MM.1S (cell line): Measurements from ENCODE around the gene KCND3.

Experiments used
- DNase-seq: peaks from one replicate; pipeline ENCODE4 v3.0.0-alpha.2; 2015
- H2AFZ ChIP-seq: fragments of 300-600 bp; sonication (generic); 2 replicates; pipeline ENCODE4 v1.6.0; 2016; ENCODE audit warnings: antibody characterized with exemption, low read length
- H3F3A ChIP-seq: fragments of 300-600 bp; sonication (generic); 2 replicates; pipeline ENCODE4 v1.6.1; 2016; ENCODE audit warnings: mild to moderate bottlenecking, antibody characterized with exemption, low read length, moderate library complexity, mixed read lengths; ENCODE audit not compliant: insufficient read depth
- H3K27ac ChIP-seq: fragments of 300-600 bp; sonication (generic); 2 replicates; pipeline ENCODE4 v1.5.1; 2016; ENCODE audit warnings: mild to moderate bottlenecking, low read length
- H3K27me3 ChIP-seq: fragments of 300-600 bp; sonication (generic); replicated peaks from 2 replicates; pipeline ENCODE4 v1.6.0; 2016; ENCODE audit warnings: low read length; ENCODE audit not compliant: insufficient read depth
- H3K36me3 ChIP-seq: fragments of 300-600 bp; sonication (generic); replicated peaks from 2 replicates; pipeline ENCODE4 v1.6.1; 2016; ENCODE audit warnings: mild to moderate bottlenecking, low read length, mixed read lengths; ENCODE audit not compliant: insufficient read depth
- H3K4me1 ChIP-seq: fragments of 300-600 bp; sonication (generic); 2 replicates; pipeline ENCODE4 v1.6.1; 2016; ENCODE audit warnings: low read length, mixed read lengths
- H3K4me2 ChIP-seq: fragments of 300-600 bp; sonication (generic); 2 replicates; pipeline ENCODE4 v1.6.0; 2016; ENCODE audit warnings: low read depth, low read length
- H3K4me3 ChIP-seq: fragments of 300-600 bp; sonication (generic); 2 replicates; pipeline ENCODE4 v1.5.1; 2016; ENCODE audit warnings: low read length, mixed read lengths
- H3K79me2 ChIP-seq: fragments of 300-600 bp; sonication (generic); 2 replicates; pipeline ENCODE4 v1.6.1; 2016; ENCODE audit warnings: mixed run types, low read length, mixed read lengths
- H3K9ac ChIP-seq: fragments of 300-600 bp; sonication (generic); 2 replicates; pipeline ENCODE4 v1.6.1; 2016; ENCODE audit warnings: low read length, mixed read lengths
- H3K9me2 ChIP-seq: fragments of 300-600 bp; sonication (generic); replicated peaks from 2 replicates; pipeline ENCODE4 v1.6.1; 2016; ENCODE audit warnings: mild to moderate bottlenecking, low read length, mixed read lengths; ENCODE audit not compliant: insufficient read depth
- H3K9me3 ChIP-seq: fragments of 300-600 bp; sonication (generic); replicated peaks from 2 replicates; pipeline ENCODE4 v1.6.1; 2016; ENCODE audit warnings: mild to moderate bottlenecking, low read length, mixed read lengths; ENCODE audit not compliant: insufficient read depth
- H4K20me1 ChIP-seq: fragments of 300-600 bp; sonication (generic); 2 replicates; pipeline ENCODE4 v1.6.1; 2016; ENCODE audit warnings: mild to moderate bottlenecking, low read length, moderate library complexity, mixed read lengths; ENCODE audit not compliant: insufficient read depth
- CTCF ChIP-seq: fragments of 300-600 bp; sonication (generic); IDR thresholded peaks from 2 replicates; pipeline ENCODE4 v1.5.1; 2016; ENCODE audit warnings: antibody characterized with exemption, low read length, mixed read lengths
- EZH2 ChIP-seq: fragments of 300-600 bp; sonication (generic); optimal IDR thresholded peaks from 2 replicates; pipeline ENCODE3; 2017; ENCODE audit warnings: low read depth, mild to moderate bottlenecking, antibody characterized with exemption, low read length, mixed read lengths
- EZH2phosphoT487 ChIP-seq: fragments of 300-600 bp; sonication (generic); IDR thresholded peaks from 2 replicates; pipeline ENCODE4 v1.6.1; 2018; ENCODE audit warnings: antibody characterized with exemption, low read length

KCND3 gene

DNA sequence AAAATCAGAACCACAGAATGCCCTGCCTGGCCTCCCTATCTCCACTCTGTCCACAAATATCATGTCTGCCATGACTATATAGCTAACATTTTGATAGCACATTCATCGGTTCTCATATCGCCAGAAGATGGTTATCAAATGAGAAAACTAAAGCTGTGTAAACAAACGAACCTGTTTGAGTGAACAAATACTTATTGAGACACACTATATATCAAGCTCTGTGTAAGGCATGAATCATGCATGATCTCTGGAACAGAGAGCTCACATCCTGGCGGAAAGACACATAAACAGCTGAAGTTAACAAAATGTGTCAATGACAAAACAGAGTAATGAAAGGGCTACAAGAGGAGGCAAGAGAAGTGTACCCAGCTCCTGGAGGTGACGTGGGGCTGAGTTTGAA is 13.1 kb downstream of the KCND3 start:
- no peak overlapping the region for H3K9ac ChIP-seq
- H3K4me3 ChIP-seq, result no peak overlapping the region
- no peaks in the 10 kb centered on the region for H3F3A ChIP-seq
- H4K20me1 ChIP-seq, result no peaks in the 10 kb centered on the region
- no peak for DNase-seq
- H2AFZ ChIP-seq, result no peak overlapping the region
- H3K9me3 ChIP-seq, result no peaks in the 10 kb centered on the region
- H3K27me3 ChIP-seq, result no peaks in the 10 kb centered on the region
- no peaks in the 10 kb centered on the region for H3K36me3 ChIP-seq
- H3K9me2 ChIP-seq, result no peaks in the 10 kb centered on the region
- no peak overlapping the region for H3K4me2 ChIP-seq
- no peaks in the 10 kb centered on the region for H3K79me2 ChIP-seq
- no peaks in the 10 kb centered on the region for H3K4me1 ChIP-seq
- H3K27ac ChIP-seq, result no peak overlapping the region
- no peak for TF ChIP-seq EZH2phosphoT487
- no peak for TF ChIP-seq EZH2
- no peak for TF ChIP-seq CTCF

DNA sequence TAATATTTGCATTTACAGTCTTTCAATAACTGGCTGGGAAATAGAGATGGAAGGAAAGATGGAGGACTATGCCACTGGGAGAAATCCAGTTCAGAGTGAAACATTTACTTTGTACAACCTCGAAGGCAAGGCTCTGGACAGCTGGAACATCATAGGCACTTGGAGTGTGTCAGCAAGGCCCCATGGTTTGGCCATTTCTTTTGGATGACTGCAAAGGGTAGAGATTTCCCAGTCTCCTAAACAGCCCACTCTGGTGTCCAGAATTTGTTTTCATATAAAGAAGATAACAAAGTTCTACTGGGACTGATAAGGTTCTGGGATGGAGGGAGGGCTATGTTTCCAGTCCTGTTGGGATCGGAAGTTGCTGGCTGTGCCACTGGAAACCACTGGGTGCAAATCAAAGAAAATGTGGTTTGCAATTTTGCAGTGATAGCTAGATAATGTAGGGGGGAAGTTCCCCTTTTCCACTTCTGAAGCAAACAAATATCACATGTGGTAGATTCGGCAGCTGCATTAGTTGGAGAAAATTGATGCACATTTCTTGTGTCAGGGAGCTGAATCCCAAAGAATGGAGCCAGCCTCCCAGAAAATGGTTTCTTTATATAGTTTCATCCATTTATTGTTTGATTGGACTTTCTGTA is 16.2 kb downstream of the KCND3 start:
- Histone ChIP-seq H3K9me3 (no peaks in the 10 kb centered on the region), H3K79me2 (no peaks in the 10 kb centered on the region), H3K36me3 (no peaks in the 10 kb centered on the region), H3K27ac (no peak overlapping the region), H3K9ac (no peak overlapping the region), H3K4me3 (no peak overlapping the region), H3F3A (no peaks in the 10 kb centered on the region), H3K4me2 (no peak overlapping the region), H4K20me1 (no peaks in the 10 kb centered on the region), H3K27me3 (no peaks in the 10 kb centered on the region), H3K9me2 (no peaks in the 10 kb centered on the region), H3K4me1 (no peaks in the 10 kb centered on the region), H2AFZ (no peak overlapping the region)
- DNase-seq, result no peak
- TF ChIP-seq EZH2 (no peak), EZH2phosphoT487 (no peak), CTCF (no peak)

DNA sequence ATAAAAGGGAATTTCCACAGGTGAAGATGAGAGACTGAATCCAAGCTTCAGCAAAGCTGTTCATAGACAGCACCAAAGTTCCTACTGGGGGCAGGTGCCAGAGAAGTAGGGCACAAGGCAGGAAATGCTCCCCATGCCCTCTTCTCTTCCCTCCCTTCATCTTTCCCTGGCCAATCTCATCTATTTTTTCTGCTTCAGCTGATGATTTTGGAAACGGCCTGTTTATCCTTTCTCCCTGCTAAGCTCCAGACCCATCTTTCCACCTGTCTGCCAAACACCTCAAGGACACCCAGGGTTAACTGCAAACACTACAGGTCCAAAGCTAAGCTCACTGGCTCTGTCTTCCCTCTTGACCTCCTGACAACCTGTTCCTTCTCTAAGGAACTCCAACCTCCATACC is 18.1 kb downstream of the KCND3 start:
- H3K9me3 ChIP-seq, result no peaks in the 10 kb centered on the region
- no peaks in the 10 kb centered on the region for H3K9me2 ChIP-seq
- H3K9ac ChIP-seq, result no peak overlapping the region
- no peaks in the 10 kb centered on the region for H3K4me1 ChIP-seq
- no peak overlapping the region for H2AFZ ChIP-seq
- no peak overlapping the region for H3K27ac ChIP-seq
- no peaks in the 10 kb centered on the region for H4K20me1 ChIP-seq
- no peak for DNase-seq
- no peaks in the 10 kb centered on the region for H3K79me2 ChIP-seq
- no peak overlapping the region for H3K4me3 ChIP-seq
- H3F3A ChIP-seq, result no peaks in the 10 kb centered on the region
- H3K36me3 ChIP-seq, result no peaks in the 10 kb centered on the region
- H3K4me2 ChIP-seq, result no peak overlapping the region
- no peaks in the 10 kb centered on the region for H3K27me3 ChIP-seq
- TF ChIP-seq CTCF (no peak), EZH2phosphoT487 (no peak), EZH2 (no peak)
